ENCODE measurements around the gene CAPZA2. TPM values are rescaled to one million over a fixed set of nuclear protein-coding genes. Genes with fewer than 3 reads are reported as not detected.
"Not testable (repeated sequence)": the region's sequence is repeated elsewhere in the genome, so short reads cannot be mapped to it uniquely, and the experiment has no call there.

CAPZA2 gene
- total RNA-seq = 118 and 125 TPM in 2 replicates

DNA sequence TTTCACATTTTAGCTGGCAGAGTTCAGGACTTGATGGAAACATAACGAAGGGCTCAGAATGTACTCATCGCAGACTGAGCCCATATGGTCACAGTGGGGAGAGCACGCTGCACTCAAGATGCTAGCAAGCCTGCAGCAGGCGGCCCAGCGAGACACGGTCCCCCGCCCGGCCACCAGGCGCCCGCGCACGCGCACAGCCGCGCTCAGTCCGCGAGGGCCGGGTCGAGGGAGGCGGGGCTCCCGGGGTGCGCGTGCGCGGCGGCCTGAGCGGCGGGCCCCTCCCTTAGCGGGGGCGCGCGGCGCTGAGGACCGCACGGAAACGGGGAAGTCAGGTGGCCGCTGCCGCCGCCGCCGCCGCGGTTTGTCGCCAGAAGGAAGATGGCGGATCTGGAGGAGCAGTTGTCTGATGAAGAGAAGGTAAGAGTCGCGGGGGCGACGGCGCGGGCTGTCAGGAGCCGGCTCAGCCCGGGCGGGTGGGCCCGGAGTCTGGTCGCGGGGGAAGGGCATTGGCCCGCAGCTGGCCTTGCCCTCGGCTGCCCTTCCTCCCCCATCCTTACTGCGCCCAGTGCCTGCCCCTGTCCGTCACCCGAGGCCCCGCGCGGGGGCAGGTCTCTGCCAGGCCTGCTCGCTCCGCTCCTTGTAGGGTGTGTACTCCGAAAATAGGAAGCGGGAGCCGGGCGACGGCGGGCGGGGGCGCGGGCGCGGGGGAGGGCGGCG, at the start of gene CAPZA2:
Gene CAPZA2, plus strand, starts transcription at position 354 of the 717 bp plus-strand sequence. Its CDS starts 25 bp downstream, at position 379.
- intact Hi-C loops (cut with micrococcal nuclease) = loop anchor here (1.0 to 5.0 kb wide), 11 partner anchors 10 to 1321 kb away; partner anchors contain the start of genes CAV1 and ST7

DNA sequence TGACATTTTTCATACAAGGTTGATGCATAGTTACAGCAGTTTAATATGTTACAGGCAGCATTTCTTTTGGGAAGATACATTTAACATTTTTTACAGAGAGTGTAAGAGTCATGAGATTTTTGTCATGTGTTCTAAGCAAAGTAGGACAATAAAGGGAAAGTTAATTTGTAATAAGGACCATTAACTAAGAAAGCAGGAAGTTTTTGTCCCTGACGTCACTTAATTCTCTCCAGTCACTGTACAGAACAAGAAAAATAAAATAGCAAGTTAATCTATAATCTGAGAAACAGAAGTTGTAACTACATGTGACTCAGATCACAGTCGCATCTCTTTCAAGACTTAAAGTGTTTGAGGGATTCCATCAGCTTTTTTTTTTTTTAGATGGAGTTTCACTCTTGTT, 49.5 kb upstream of the CAPZA2 start:
- intact Hi-C loops (cut with micrococcal nuclease) = no loop called here

DNA sequence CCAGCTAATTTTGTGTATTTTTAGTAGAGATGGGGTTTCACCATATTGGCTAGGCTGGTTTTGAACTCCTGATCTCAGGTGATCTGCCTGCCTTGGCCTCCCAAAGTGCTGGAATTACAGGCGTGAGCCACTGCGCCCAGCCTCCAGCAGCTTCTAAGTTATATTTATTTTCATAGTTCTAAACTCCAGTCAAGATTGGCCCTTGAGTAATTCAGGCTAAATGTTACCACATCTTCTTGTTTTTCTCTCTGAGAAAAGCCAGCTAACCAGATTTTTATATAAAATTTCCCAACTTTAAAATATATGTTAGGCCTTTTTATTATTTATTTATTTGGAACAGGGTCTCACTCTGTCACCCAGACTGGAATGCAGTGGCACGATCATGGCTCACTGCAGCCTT, 49.0 kb upstream of the CAPZA2 start:
- intact Hi-C loops (cut with micrococcal nuclease) = not testable (repeated sequence)

DNA sequence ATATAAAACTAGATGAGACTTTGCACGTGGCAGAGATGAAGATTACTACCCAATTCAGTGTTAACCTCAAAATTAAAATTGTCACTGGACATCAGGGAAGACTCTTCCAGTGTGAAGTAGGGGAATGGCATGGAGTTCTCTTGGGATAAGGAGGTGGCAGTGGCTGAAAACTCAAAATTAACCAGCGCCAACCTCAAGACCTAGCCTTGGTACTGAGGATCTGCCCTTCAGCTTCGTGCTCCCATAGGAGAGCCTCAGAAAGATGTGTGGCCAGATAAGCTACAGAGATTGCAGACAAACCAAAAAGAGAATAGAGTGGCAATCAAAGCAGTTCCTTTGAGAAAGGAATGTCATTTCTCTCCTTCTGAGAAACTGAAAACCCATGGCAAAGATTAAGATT, 47.3 kb upstream of the CAPZA2 start:
- intact Hi-C loops (cut with micrococcal nuclease) = no loop called here

DNA sequence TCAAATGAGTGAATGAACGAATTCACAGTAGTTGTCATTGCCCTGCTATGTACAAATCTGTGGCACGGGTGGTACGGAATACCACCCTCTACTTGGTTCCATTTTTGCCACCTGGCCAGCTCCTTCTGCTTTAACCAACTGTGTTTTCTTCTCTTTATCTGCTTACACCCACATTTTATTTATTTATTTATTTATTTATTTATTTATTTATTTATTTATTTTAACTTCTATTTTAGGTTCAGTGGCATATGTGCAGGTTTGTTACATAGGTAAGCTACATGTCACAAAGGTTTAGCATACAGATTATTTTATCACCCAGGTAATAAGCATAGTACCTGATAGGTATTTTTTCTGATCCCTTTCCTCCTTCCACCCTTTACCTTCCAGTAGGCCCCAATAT, 42.2 kb upstream of the CAPZA2 start:
- intact Hi-C loops (cut with micrococcal nuclease) = no loop called here

DNA sequence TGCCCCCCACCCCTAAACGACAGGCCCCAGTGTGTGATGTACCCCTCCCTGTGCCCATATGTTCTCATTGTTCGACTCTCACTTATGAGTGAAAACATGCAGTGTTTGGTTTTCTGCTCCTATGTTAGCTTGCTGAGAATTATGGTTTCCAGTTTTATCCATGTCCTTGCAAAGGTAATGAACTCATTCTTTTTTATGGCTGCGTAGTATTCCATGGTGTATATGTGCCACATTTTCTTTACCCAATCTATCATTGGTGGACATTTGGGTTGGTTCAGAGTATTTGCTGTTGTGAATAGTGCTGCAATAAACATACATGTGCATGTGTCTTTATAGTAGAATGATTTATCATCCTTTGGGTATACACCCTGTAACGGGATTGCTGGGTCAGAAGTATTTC, 40.7 kb upstream of the CAPZA2 start:
- intact Hi-C loops (cut with micrococcal nuclease) = not testable (repeated sequence)

DNA sequence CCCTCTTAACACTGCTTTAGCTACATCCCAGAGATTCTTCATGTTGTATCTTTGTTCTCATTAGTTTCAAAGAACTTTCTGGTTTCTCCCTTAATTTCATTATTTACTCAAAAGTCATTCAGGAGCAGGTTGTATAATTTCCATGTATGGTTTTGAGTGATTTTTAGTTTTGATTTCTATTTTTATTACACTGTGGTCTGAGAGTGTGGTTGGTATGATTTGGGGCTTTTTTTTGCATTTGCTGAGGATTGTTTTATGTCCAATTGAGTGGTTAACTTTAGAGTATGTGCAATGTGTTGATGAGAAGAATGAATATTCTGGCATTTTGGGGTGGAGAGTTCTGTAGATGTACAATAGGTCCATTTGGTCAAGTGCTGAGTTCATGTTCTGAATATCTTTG, 37.9 kb upstream of the CAPZA2 start:
- intact Hi-C loops (cut with micrococcal nuclease) = no loop called here

DNA sequence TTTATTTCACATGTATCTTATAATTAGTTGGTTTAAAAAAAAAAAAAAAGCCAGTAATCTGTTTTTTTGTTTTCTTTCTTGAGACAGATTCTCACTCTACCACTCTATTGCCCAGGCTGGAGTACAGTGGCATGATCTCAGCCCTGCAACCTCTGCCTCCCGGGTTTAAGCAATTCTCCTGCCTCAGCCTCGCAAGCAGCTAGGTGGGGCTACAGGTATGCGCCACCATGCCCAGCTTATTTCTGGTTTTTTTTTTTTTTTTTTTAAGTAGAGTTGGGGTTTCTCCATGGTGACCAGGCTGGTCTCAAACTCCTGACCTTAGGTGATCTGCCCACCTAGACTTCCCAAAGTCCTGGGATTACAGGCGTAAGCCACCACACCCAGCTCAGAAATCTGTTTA, 34.1 kb upstream of the CAPZA2 start:
- intact Hi-C loops (cut with micrococcal nuclease) = no loop called here

DNA sequence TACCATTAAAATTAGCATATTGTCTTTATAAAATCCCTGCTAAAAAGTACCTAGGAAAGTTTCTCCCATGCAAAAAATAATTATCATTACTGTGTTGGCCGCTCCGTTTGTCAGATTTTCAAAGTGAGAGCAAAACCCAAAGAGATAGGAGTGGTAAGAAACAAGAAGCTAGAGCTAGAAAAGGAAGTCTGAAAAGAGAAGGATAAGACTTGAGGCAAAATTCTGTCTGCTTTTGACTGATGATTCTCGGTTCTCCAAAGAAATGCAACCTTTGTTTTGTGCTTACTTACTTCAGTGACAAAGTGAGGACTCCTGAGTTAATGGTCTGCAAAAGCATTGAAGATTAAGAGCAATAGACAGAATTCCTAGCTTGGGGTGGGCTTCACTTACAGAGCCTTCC, 33.3 kb upstream of the CAPZA2 start:
- intact Hi-C loops (cut with micrococcal nuclease) = no loop called here

DNA sequence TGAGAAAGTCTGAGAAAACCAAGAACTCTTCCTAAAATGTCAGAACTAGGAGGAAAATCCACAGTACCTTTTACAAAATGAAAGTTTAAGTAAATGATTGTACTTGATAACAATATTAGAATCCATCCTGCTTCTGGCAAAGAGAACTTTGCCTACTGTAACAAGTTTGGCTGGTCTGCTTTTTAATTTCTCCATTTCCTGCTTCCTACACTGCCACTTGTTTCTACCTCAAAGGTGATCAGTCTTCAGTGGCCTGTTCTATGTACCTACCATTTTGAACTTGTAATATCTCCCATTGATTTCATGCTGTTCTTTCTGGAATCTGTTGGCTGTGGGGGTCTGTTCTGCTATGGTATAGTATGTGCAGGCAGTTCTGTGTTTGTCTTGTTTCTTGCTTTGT, 32.9 kb upstream of the CAPZA2 start:
- intact Hi-C loops (cut with micrococcal nuclease) = no loop called here

DNA sequence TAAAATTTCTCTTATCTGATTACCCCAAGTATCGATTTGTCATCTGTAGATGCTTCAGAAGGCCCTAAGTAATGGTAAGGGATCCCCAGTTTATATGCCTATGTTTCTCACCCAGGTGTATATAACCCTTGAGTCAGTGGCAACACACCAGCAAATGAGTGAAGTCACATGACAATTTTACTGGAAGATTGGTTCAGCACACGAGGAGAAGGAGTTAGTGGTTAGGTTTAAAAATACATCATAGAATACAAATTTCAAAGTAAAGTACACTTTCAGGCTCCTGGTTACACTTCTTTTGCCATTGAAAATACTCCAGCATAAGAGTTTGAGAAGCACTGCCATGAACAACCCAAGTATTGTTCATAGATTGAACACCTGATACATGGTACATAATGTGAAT, 29.7 kb upstream of the CAPZA2 start:
- intact Hi-C loops (cut with micrococcal nuclease) = no loop called here

DNA sequence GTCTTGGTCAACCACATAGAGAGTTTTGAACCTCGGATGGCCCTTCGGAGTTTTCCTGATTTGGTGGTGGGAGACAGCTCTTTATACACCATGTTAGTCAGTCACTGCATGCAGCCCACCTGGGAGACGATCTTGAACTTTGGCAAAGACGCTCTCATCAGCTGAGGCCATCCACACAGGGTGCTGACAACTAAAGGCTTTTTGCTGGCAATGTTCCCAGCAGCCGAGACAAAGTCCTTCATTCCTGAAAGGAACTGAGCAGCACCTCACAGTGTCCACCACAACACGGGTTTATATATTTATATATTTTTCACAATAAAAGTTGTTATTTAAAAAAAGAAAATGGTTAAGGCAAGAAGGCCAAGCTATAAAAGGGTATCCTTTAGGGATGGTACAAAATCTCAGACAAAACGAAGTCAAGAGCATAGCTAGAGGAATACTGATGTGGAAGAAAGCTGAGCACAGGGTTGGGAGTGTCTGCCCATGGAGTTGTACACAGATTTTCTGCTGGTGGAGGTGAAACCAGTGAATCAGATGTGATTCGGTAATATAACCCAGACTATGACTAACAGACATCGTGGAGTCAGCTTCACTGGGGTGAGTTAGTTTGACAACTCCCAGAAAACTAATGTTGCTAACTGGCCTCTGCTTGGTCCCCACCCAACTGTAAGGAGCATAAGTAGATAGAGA, 27.4 kb upstream of the CAPZA2 start:
- intact Hi-C loops (cut with micrococcal nuclease) = no loop called here

DNA sequence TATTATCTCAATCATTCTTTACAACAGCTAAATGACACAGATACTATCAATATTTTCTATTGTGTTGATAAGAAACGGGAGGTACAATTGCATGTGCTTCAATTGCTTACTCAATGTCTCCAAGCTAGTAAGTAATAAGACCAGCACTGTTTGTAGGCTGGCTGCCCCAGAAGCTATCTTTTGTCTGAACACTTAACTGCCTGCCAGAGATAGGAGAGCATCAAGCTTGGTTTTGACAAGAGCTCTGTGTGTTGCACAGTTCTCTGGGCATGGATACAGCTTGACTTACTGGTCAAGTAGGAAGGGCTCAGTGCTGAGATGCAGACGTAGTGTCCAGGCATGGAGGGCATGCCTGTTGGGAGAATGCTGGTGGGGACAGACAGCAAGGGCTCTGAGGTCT, 26.3 kb upstream of the CAPZA2 start:
- intact Hi-C loops (cut with micrococcal nuclease) = no loop called here

DNA sequence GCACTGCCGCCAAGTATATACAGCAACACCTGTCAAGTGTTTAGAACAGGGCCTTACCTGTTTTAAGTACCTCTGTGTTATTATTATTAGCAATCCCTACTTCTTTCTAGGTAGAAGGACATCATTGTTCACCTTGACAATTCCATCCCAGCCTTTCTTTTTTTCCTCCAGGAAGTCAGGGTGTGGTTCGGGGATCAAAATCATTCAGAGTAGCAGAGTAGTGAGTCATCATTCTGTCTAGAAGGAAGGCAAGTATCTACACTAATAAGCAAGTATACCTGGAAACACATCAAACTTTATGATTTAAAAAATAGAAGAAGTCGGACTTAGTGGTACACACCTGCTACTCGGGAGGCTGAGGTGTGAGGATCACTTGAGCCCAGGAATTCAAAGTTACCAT, 25.5 kb upstream of the CAPZA2 start:
- intact Hi-C loops (cut with micrococcal nuclease) = no loop called here

DNA sequence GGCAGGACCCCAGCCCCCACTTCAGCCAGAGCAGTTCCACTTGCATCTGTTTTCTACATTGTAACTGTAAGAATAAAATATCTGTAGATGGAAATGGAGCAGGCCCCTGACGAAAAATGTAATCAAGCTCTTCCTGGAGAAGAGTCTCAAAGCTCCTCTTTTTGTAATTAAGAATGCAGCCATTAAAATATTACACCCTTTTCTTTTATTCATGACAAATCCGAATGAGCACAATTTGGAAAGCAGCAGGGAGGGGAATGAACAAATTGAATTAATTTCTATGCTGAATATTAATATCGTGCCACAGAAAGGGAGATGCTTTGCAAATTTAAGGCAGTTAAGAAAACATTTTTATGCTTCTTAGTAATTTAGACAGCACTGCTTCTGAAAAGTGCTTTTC, 24.8 kb upstream of the CAPZA2 start:
- intact Hi-C loops (cut with micrococcal nuclease) = no loop called here

DNA sequence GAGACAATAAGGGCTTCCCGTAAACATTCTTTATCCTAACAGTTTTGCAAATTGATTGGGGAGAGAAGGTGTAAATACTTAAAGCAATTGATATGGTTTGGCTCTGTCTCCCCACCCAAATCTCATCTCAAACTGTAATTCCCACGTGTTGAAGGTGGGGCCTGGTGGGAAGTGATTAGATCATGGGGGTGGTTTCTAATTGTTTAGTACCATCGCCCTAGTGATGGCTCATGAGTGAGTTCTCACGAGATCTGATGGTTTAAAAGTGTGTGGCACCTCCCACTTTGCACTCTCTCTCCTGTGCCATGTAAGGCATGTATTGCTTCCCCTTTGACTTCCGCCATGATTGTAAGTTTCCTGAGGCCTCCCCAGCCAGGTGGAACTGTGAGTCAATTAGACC, 22.1 kb upstream of the CAPZA2 start:
- intact Hi-C loops (cut with micrococcal nuclease) = no loop called here

DNA sequence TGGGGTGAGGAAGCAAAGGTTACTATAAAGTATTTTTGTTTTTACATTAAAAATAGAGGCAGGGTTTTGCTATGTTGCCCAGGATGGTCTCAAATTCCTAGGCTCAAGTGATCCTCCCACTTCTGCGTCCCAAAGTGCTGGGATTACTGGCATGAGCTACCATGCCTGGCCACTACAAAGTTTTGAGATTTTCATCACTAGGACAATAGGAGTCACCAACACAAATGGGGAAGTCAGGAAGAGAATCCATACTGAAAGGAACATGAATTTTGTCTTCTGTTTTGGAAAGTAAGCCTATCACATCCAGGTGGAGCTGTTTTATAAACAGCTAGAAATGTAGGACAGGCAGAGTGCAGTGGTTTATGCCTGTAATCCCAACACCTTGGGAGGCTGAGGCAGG, 20.0 kb upstream of the CAPZA2 start:
- intact Hi-C loops (cut with micrococcal nuclease) = no loop called here

DNA sequence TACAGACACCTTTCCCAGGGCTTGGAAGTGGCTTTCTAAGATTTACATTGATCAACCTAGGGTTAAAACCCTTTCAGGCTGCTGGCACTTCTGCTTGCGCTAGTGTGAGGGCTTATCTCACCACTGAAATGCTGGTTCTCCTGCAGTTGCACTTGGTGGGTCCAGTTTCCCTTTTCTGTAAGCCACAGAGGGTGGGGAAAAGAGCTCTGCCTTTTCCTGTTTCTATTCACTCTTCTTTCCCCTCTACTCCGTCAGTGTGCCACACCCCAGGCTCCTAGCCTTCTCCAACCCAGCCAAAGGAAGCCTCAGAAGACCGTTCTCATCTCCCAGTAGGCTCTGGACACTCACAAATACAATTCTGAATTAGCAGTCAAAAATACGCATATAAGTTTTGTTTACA, 19.0 kb upstream of the CAPZA2 start:
- intact Hi-C loops (cut with micrococcal nuclease) = loop anchor here (1.0 kb wide), 1 partner anchor 19 kb away; the partner anchor contains the start of gene CAPZA2

DNA sequence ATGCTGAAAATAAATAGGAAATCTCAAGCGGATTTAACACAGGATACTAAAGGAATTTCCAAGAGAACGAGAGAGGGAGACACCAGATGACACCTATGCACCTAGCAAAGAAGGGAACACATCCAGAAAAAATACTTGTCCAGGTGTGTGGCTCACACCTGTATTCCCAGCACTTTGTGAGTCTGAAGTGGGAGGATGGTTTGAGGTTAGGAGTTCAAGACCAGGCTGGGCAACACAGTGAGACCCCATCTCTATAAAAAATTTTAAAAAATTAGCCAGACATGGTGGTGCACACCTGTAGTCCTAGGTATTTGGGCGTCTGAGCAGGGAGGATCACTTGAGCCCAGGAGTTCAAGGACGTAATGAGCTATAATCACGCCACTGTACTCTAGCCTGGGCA, 11.2 kb upstream of the CAPZA2 start:
- intact Hi-C loops (cut with micrococcal nuclease) = no loop called here

DNA sequence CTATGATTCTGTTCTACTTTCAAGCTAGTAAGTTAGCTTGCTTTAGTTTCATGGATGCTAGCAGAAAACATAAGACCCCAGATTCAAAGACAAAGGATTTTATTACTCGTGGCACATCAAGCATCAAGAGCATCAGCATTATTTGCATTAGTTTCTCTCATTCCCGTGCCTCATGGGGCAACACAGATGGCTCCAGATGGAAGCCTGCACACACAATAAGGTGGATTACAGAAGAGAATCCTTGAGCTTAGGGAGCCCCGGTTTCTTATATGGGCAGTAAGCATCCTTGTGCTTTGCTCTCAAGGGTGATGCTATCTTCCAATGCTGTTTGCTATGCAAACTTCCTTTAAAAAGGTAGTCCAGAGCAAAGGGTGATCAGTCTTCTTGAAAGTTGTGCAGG, 10.7 kb upstream of the CAPZA2 start:
- intact Hi-C loops (cut with micrococcal nuclease) = no loop called here

DNA sequence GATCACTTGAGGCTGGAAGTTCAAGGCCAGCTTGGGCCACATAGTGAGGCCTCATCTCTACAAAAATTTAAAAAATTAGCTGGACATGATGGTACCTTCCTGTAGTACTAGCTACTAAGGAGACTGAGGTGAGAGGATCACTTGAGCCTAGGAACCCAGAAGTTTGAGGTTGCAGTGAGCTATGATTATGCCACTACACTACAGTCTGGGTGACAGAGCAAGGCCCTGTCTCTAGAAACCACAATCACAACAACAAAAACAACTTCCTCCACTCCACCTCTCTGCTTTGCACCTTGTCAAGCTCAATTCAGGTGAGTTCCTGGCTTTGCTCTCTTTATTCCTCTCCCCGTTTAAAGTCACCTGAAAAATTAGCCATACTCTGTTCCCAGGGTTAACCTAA, 8.3 kb upstream of the CAPZA2 start:
- intact Hi-C loops (cut with micrococcal nuclease) = no loop called here

DNA sequence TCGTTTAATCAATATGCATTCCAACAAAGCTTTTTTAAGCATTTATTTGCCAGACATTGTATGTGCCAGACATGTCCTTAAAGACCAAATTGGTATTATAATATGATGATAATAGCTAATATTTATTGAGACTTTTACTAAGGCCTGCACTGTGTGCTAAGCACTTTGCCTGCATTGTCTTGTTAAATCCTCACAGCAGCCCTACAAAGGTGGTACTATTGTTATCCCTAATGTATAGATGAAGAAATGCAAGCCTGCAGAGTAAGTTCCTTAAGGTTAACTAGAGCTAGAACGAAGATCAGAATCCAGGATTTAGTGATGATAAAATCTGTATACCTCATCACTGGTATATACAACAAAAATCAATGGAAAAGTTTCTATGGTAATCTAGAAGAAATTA, 5.3 kb upstream of the CAPZA2 start:
- intact Hi-C loops (cut with micrococcal nuclease) = no loop called here

DNA sequence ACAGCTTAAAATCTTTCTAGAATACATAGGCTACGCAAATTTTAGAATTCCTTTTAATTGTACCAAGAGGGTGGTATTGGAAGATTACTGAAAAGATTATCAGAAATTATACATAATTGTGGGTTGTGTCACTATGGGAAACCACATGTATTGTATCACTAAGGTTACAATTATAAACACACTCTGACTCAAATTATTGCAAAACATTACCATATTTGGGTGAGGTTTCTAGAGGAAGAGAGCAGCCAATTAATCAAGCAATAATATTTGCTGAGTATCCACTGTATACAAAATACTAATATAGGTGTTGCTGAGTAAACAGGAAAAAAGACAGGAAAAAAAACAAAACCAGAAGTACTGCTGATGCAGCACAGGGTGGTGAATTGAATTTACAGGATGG, 3.1 kb upstream of the CAPZA2 start:
- intact Hi-C loops (cut with micrococcal nuclease) = no loop called here

Measured in T-helper 1 cell treated with Interleukin-12 subunit alpha and Interleukin-12 subunit beta and Interleukin-4 antibody, amounts not matched to agents 30 ng/mL and 1 ng/mL, for 36 hours (primary cell).